GM12865 (cell line): ENCODE data around the gene QKI.

ENCODE experiments used
- DNase-seq: peaks from one replicate; pipeline ENCODE4 v3.0.0; 2010; ENCODE audit warnings: low read depth
- H3K4me3 ChIP-seq: 2 replicates; pipeline ENCODE4 v1.5.1; 2011; ENCODE audit warnings: mild to moderate bottlenecking, low read depth, low read length, control low read depth
- CTCF ChIP-seq: IDR thresholded peaks from 2 replicates; pipeline ENCODE4 v1.5.1; 2011; ENCODE audit warnings: low read length, control low read depth, low read depth, inconsistent platforms; ENCODE audit not compliant: insufficient read depth; ENCODE audit errors: missing control alignments

QKI gene

GRCh38 chr6:163392533-163392932, 22.0 kb upstream of the QKI start:
- no peak overlapping the region for H3K4me3 ChIP-seq
- peak; percentile 9 for DNase-seq
- TF ChIP-seq CTCF = no peak

DNA sequence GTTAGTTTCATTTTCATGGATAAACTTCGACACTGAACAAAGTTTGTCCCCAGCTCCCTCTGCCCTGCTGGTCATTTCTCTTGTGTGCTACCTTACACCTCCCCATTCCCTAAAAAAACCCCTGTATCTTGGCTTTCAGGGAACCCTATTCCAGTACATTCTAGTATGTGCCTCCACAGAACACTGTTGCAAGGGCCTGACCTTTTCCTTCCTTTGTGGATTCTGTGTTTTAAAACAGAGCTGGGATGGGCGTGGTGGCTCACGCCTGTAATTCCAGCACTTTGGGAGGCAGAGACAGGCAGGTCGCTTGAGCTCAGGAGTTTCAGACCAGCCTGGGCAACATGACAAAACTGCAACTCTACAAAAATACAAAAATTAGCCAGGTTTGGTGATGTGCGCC, 20.6 kb upstream of the QKI start:
- TF ChIP-seq CTCF = no peak
- no peak for DNase-seq
- no peak overlapping the region for H3K4me3 ChIP-seq

- TF ChIP-seq CTCF = no peak
- no peak for DNase-seq
- H3K4me3 ChIP-seq = no peak overlapping the region
Measured at GRCh38 chr6:163394659-163395058, 19.9 kb upstream of the QKI start.

DNA sequence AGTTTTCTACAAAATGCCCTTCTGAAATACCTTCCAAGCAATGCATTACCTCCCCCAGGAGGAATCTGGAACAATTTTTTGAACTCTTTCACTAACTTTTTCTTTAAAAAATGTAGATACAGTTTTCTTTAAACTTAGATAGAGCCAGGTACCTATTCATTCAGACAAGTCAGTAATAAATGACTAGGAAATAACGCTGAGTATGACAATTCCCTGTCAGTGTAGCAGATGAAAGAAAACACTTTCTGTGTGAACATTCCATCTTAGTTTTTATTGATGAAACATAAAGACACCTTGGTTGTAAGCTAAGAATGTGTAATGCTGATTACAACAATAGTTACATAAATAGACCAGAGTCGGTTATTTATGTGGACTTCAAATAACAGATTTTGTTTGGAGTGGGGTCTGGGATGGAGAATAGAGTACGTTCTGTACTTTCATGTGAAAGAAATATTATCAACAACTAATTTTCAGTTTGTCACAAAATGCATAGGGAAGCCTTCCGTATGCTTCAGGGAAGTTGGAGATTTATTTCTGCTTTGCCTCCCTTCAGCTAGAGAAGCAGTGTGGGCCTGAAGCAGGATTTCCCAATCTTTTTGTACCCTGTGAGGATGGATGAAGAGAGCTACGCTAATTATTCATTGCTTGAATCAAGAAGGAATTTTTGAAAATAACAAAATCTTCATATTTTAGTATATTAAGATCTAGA, 19.2 kb upstream of the QKI start:
- no peak for TF ChIP-seq CTCF
- no peak for DNase-seq
- H3K4me3 ChIP-seq = no peak overlapping the region

DNA sequence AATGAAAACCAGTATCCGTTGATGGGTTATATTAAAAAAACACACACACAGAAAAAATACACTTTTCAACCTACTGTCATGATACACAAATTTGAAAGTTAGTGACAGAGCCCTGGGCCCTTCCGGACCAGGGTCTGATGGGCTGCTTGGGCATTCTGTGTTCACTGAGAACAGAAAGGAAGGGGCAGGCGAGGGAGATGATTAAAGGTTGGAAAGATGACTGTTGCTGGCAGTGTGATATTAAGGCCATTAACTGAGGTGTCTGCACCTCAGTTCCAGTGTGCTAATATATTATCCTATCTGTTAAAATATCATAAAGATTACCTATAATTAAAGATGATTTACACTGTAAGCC, 18.7 kb upstream of the QKI start:
- DNase-seq = no peak

GRCh38 chr6:163397326-163397725, 17.2 kb upstream of the QKI start:
- H3K4me3 ChIP-seq = no peak overlapping the region
- DNase-seq = no peak
- no peak for TF ChIP-seq CTCF

More for the DNA sequence above, 18.7 kb upstream of the QKI start:
- no peak for TF ChIP-seq CTCF
- no peak overlapping the region for H3K4me3 ChIP-seq

- no peak for DNase-seq
- no peak overlapping the region for H3K4me3 ChIP-seq
- no peak for TF ChIP-seq CTCF
Measured at GRCh38 chr6:163398115-163398514, 16.4 kb upstream of the QKI start.
